Activated T-cell treated with anti-CD3 and anti-CD28 coated beads, Interleukin-2, amount 50 U/mL, for 48 hours (primary cell): ENCODE results near the gene AVPR1A.

Experiments used
- DNase-seq, 2 experiments: peaks; one replicate each; pipeline ENCODE4 v3.0.0-alpha.2; 2020

AVPR1A gene

DNA sequence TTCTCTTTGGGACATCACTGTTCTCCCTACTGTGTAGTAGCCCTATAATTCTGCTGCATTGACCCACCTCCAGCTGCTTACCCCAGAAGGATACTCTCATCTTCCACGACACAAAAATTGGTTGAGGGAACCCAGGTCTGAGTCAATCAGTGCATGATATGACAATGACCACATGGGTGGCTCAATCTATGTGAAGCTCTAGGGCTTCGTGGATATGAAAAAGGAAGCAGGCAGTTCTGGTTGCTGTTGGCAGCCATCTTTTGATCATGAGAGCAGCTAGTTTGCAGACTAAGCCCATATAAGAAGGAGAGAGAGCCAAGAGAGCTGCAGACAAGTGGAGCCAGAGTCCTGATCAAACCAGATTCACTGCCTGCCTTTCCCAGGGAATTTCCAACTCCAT lies 57.9 kb downstream of the AVPR1A start:
- no peak for DNase-seq
